Activated B cell treated with CpG ODN at 0.5 μM for 24 hours (primary cell): ENCODE data around the gene TBX15. TPM values are rescaled to one million over a fixed set of nuclear protein-coding genes. Genes with fewer than 3 reads are reported as not detected.

Source experiments
- ATAC-seq: fragments of 200-7000 bp; cut with Tn5 transposase; one replicate; pipeline ENCODE4 v1.10.0; 2021; ENCODE audit warnings: low read depth, mild to moderate bottlenecking, moderate library complexity
- CTCF ChIA-PET: fragments of 350-600 bp; sonication (Branson Sonifier 250); formaldehyde crosslinking; loops from one replicate; lab custom pipeline; 2021; ENCODE audit warnings: antibody characterized with exemption; lab: Charles Lee
- POLR2A ChIA-PET: fragments of 350-600 bp; sonication (Branson Sonifier 250); formaldehyde crosslinking; loops from one replicate; lab custom pipeline; 2021; ENCODE audit warnings: antibody characterized with exemption; lab: Charles Lee
- DNase-seq: peaks from one replicate; pipeline ENCODE4 v3.0.0; 2022
- H3K27ac Mint-ChIP-seq: one replicate; pipeline ENCODE4 v1.8.0; 2020; ENCODE audit warnings: mixed read lengths
- H3K27me3 Mint-ChIP-seq: one replicate; pipeline ENCODE4 v1.8.0; 2021; ENCODE audit warnings: mixed read lengths
- H3K36me3 Mint-ChIP-seq: one replicate; pipeline ENCODE4 v1.8.0; 2021; ENCODE audit warnings: low read depth, mixed read lengths
- H3K4me1 Mint-ChIP-seq: one replicate; pipeline ENCODE4 v1.8.0; 2021; ENCODE audit warnings: mixed read lengths
- H3K4me3 Mint-ChIP-seq: one replicate; pipeline ENCODE4 v1.8.0; 2020; ENCODE audit warnings: mild to moderate bottlenecking, mixed read lengths
- H3K9me3 Mint-ChIP-seq: one replicate; pipeline ENCODE4 v1.8.0; 2020; ENCODE audit warnings: mixed read lengths
- intact Hi-C: fragments of 100-400 bp; cut with micrococcal nuclease; formaldehyde crosslinking; loops from one replicate; pipeline ENCODE4 v1.15.1; 2024
- total RNA-seq: library from RNA; stranded (reverse); gene quantifications from 2 replicates; pipeline ENCODE4 v1.2.3, GENCODE V29; 2022
- TF ChIP-seq, protein P1 (sequence below): fragments of 200-600 bp; IDR thresholded peaks from one replicate; pipeline ENCODE4 v1.8.0; 2022; ENCODE audit warnings: antibody characterized with exemption, mild to moderate bottlenecking

TBX15 gene
- 0.09 and 0.15 TPM in 2 replicates for total RNA-seq

DNA sequence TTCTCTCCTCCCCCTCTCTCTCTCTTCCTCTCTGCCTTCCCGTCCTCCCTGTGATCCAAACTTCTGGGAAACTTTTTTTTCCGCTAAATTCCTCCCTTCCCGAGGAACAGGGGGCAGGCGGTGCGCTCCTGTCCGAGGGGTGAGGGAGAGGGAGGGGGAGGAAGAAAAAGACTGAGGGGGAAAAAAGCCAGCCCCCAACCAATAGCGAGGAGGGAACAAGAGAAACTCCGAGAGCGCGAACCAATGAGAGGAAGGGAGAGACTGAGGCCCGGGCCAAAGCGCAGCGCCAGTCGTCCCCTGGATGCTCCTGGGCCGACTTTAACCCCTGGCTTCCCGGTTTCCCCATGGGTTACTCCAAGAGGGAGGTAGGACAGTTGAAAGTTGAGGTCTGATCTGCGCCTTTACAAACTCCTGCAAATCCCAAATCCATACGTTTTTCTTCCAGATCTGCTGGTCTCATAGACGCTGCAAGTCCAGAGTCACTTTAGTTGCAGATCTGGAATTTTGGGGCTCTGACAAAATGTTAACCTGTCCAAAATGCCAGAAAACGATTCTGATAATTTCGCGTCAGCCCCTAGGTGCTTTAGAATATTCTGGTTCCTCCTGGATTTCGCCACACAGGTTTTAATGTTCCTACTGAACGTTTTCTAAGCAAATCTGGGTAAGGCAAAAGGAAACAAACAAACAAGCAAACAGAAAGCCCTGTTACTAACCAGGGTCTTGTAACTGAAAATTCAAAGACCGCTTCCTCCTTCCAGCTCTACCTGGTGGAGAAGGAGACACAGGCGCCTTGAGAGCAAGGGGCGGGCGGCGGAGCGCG lies at the start of gene TBX15:
TSS of gene TBX15 (minus strand) at position 158 of the 820 bp plus-strand sequence. CDS start 548 bp downstream, outside the sequence.
- ChIA-PET POLR2A (no interaction called here), CTCF (no interaction called here)
- Mint-ChIP-seq H3K4me1 (peaks cover 33% of the 10 kb centered on the region), H3K36me3 (no peaks in the 10 kb centered on the region), H3K27me3 (peaks cover 81% of the 10 kb centered on the region), H3K4me3 (peak within 1 kb of the TSS; percentile 55), H3K27ac (peak within 1 kb of the TSS; percentile 4), H3K9me3 (peaks cover 11% of the 10 kb centered on the region)
- intact Hi-C loops: no loop called here
- ATAC-seq (no peak), DNase-seq (no peak)
- TF ChIP-seq, protein P1, sequence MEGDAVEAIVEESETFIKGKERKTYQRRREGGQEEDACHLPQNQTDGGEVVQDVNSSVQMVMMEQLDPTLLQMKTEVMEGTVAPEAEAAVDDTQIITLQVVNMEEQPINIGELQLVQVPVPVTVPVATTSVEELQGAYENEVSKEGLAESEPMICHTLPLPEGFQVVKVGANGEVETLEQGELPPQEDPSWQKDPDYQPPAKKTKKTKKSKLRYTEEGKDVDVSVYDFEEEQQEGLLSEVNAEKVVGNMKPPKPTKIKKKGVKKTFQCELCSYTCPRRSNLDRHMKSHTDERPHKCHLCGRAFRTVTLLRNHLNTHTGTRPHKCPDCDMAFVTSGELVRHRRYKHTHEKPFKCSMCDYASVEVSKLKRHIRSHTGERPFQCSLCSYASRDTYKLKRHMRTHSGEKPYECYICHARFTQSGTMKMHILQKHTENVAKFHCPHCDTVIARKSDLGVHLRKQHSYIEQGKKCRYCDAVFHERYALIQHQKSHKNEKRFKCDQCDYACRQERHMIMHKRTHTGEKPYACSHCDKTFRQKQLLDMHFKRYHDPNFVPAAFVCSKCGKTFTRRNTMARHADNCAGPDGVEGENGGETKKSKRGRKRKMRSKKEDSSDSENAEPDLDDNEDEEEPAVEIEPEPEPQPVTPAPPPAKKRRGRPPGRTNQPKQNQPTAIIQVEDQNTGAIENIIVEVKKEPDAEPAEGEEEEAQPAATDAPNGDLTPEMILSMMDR: no peak

DNA sequence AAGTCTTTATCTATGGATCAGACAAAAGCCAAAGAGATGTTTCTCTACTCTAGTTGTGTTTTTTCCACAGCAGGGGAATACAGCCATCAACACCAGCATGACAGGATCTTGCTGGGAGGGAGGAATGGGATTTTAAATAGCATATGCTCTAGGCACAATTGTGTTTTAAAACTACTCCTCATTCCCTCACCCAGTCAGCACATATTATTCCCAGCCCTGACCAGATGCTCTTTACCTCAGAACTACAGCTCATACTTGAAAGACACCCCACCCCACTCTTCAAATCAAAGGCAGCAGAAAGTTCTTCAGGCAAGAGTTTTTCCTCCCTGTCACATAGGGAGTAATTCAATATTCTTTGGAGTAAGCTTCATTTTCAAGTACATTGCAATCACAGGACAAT lies 46.2 kb upstream of the TBX15 start:
- no peak for ATAC-seq
- ChIA-PET CTCF (no interaction called here), POLR2A (no interaction called here)
- H3K27me3 Mint-ChIP-seq: no peaks in the 10 kb centered on the region
- no peaks in the 10 kb centered on the region for H3K9me3 Mint-ChIP-seq
- TF ChIP-seq, protein P1: no peak
- no peaks in the 10 kb centered on the region for H3K4me1 Mint-ChIP-seq
- H3K36me3 Mint-ChIP-seq: peaks cover 53% of the 10 kb centered on the region
- H3K27ac Mint-ChIP-seq: no peak overlapping the region
- intact Hi-C loops: no loop called here
- H3K4me3 Mint-ChIP-seq: no peak overlapping the region
- no peak for DNase-seq

DNA sequence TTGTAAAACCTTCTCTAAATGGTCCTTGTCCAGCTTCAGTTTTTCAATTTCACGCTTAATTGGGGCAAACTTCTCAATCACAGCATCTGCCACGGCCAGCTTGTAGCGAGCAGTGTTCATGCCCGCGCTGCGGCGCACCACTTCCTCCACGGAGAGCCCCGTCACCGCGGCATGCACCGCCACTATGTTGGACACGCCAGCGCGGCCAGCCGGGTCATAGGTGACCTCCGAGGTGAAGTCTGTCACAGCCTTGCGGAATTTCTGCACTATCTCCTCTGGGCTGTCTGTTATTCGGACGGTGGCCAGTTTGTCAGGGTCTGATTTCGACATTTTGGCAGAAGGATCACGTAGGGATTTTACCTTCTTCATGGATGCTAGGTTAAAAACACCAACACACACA lies 44.8 kb upstream of the TBX15 start:
- Mint-ChIP-seq H3K36me3 (peaks cover 47% of the 10 kb centered on the region), H3K4me3 (no peak overlapping the region), H3K27ac (no peak overlapping the region), H3K9me3 (no peaks in the 10 kb centered on the region), H3K27me3 (no peaks in the 10 kb centered on the region), H3K4me1 (no peaks in the 10 kb centered on the region)
- CTCF ChIA-PET: no interaction called here
- POLR2A ChIA-PET: no interaction called here
- TF ChIP-seq, protein P1: no peak
- no peak for ATAC-seq
- no peak for DNase-seq
- intact Hi-C loops: no loop called here

DNA sequence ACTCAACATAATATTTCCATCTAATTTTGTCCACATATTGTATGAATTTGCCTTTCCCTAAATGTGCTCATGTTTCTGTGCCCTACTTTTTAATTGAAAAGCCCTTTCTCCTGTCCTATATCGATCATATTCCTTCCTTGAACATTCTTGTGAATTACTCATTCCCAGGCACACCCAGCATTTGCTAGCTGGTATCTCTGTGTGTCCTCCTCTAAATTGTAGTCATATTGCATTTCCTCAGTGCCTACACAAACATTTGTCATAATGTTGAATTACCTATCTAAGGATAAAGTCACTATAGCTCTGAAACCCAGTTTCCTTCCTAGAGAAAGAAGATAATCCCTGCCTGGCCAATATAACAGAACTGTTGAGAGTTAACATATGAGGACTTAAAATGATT lies 39.6 kb upstream of the TBX15 start:
- CTCF ChIA-PET: interaction anchor here (0.6 kb wide), 1 partner anchor 362 kb away, joined by 3 read pairs; no protein-coding TSS in a partner anchor
- POLR2A ChIA-PET: no interaction called here
- Mint-ChIP-seq H3K9me3 (no peaks in the 10 kb centered on the region), H3K4me1 (no peaks in the 10 kb centered on the region), H3K4me3 (no peak overlapping the region), H3K36me3 (peaks cover 21% of the 10 kb centered on the region), H3K27me3 (no peaks in the 10 kb centered on the region), H3K27ac (no peak overlapping the region)
- no peak for ATAC-seq
- intact Hi-C loops: no loop called here
- no peak for DNase-seq
- TF ChIP-seq, protein P1: no peak

DNA sequence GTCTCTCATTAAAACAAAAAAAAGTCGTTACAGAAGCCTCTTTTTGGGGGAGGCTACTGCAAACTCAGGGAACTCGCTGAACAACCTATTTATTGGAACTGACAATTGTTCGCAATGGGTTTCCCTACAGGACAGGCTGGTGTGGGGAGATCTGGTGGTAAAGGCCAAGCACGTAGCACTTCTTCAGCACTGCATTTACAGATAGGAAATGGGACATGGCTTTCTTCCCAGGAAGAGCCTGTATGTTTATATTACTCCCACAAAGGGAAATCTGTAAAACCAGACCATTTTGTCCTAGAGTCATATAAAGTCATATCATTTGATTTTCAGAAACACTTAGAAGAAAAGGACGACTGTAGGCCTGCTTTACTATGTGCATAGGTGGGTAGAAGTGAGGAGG lies 38.8 kb upstream of the TBX15 start:
- CTCF ChIA-PET: no interaction called here
- Mint-ChIP-seq H3K4me3 (no peak overlapping the region), H3K36me3 (peaks cover 14% of the 10 kb centered on the region), H3K9me3 (no peaks in the 10 kb centered on the region), H3K27me3 (no peaks in the 10 kb centered on the region), H3K4me1 (no peaks in the 10 kb centered on the region), H3K27ac (no peak overlapping the region)
- intact Hi-C loops: no loop called here
- DNase-seq: no peak
- no peak for ATAC-seq
- POLR2A ChIA-PET: no interaction called here
- TF ChIP-seq, protein P1: no peak
